Renal cortical epithelial cell (primary cell): ENCODE data around the gene VSIR. TPM values are rescaled to one million over a fixed set of nuclear protein-coding genes. Genes with fewer than 3 reads are reported as not detected.

Source experiments
- DNase-seq: peaks from one replicate; pipeline ENCODE4 v3.0.0-alpha.2; 2011; ENCODE audit warnings: low read depth
- total RNA-seq: library from RNA; depleted of rRNA; stranded (reverse); fragments of >200 nt; gene quantifications from 2 replicates; pipeline ENCODE4 v1.2.3, GENCODE V29; 2014

VSIR gene
- total RNA-seq, 1 donor from 2014 or later: 14.0 TPM

DNA sequence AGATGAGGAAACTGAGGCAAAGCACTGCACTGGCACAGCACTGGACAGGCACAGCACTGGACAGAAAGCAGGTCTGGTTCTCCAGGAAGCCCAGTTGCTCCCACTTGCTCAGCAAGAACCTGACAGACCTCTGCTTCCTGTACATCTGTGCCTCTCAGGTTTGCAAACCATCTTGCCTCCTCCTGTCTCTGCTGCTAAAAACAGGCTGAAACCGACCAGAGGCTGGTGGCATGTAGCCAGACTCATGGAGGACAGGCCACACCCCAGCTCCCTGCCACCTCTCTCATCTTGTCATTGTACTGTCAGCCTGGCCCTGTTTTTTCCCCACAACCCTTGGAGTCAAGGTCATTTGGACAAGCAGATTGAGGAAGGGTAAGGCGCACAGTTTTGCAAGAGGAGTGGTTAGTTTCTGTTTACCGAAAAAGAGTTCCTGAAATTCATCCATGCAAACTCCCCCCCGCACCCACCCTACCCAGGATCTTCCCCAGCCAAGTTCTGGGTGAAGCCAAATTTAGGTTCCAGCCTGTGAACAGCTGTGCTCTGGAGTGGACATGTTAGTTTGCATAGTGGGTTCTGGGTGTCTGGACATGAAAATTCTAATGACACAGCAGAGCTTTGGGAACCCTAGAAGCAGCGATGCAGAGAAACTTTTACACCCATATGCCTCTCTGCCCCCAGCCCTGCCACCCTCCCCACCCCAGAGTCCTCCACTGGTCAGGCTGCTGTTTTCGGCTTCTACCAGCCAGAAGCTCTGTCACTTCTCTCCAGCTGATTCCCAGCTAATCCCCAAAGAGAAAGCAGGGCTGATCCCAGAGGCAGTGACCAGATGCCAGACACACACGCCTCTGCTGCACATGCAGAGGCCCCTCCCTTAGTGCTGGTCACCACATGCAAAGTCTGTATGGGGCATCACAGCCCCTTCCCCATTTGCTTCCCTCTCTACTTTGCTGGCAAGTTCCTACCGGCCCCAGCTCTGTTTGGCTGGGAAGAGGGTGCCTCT, 45.3 kb downstream of the VSIR start:
- peak; percentile 19 for DNase-seq

DNA sequence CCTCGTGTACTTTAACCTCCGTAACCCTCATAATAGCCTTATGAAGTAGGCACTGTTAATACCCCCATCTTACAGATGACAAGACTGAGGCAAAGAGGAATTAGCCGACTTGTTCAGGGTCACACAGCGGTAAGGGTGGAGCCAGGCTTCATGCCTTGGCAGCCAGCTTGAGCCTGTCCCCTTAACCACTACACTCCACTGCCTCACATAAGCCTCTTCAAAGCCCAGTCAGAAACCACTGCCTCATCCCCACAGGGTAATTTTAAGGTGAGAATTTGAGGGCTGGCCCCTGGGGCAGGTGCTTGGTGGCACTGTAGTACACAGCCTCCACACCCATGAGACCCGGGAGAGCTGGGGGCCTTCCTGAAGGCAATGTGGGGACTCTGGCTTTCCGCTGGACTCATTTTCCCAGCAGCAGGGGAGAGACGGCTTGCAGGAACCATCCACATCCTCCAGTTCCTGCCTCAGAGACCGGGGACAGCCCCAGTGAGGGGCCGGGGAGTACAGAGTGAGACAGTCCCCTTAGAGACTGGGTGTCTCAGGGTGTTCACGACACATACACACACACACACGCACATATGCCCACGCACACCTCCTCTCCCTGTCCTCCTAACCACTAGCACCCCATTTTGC, 46.1 kb downstream of the VSIR start:
- no peak for DNase-seq

DNA sequence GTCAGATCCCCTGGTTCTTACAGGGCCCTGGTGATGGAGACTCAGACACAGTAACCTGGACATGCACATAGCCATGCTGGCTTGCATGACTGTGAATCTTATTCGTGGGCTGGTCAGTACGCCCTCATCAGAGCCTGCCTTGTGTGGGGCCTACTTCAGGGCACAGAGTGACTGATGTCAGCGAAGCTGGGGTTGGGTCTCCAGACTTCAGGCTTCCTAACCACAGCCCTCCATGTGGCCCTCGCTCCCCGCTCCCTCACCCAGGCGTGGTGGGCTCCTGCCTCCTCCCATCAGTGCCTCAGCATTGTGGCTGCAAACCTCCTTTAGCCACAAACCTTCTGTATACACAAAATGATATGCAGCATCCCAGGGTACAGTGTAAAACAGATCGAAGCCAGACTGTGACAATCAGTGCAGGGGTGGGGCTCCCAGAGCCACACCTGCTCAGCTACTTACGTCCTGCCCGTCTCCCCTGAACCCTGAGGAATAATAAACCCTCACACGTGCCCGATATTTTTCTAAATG, 46.7 kb downstream of the VSIR start:
- DNase-seq: no peak

DNA sequence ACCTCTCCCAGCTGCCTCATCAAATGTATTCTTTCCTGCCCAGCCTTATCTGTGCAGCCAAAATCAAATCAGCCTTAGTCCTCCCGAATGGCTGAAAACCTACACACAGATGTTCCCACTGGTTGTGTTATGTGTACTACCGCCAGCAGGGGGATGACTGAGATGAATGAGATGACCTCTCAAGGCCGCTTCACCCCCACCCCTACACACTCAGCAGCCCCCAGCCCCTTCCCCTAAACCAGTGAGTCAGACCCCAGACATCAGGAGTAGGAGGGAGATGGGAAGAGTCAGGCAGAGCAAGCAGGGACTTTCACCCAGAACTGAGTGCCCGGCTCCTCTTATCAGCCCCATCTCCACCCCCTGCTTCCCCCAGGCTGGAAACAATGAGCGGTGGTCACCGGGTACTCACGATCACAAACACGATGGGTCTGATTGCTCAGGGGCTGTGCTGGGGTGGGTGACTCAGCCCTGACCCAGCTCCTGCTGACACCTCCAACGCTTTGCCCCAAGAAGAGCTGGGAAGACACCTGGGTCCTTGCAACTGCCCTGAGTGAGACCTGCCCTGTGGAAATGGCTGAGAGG, 47.2 kb downstream of the VSIR start:
- DNase-seq: no peak

DNA sequence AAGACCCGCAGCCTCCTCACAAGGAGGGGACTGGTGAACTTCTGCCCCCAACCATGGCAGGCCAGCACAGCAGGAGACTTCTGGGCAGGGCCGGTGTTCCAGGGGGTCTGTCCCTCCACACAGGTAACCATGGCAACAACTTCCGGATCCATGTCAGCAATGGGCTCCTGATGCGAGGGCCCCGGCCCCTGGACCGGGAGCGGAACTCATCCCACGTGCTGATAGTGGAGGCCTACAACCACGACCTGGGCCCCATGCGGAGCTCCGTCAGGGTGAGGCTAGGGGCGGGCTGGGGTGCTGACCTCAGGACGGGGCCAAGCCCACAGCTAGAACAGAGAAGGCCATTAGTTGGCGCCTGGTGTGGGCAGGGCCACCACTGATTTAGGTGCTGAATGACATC, 48.1 kb downstream of the VSIR start:
- DNase-seq: no peak

DNA sequence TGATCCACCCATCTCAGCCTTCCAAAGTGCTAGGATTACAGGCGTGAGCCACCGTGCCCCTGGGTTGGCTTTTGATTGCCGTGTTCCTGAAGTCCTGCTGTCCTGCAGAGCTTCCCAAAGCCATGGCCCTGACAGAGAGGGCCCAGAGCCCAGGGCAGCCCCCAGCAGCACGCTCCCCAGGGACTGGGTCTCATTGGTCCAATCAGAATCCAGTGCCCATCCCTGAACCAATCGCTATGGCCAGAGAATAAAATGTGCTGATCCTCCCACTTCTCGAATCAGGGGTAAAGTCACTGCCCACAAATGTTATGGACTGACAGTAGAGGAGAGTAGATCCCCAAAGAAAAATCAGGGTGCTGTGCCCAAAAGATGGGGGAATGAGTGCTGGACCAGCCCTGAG, 48.8 kb downstream of the VSIR start:
- DNase-seq: no peak

DNA sequence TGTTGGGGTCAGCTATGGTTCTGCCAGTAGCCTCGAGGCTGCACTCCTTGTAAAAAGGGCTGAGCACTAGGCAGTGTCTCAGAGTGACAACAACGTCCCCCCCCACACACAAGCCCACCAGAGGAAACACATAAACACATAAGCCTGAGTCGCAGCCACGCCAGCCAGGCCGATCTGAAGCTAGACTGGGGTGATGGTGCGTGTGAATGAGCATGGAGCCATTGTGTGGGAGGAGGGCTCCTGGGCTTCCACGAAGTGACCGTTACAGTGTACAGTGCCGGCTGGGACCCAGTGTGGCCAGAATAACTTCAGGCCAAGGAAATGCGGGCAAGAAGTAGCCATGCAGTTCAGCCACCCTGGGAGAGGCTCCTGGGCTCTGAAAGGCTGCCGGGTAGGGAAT, 50.0 kb downstream of the VSIR start:
- DNase-seq: no peak

DNA sequence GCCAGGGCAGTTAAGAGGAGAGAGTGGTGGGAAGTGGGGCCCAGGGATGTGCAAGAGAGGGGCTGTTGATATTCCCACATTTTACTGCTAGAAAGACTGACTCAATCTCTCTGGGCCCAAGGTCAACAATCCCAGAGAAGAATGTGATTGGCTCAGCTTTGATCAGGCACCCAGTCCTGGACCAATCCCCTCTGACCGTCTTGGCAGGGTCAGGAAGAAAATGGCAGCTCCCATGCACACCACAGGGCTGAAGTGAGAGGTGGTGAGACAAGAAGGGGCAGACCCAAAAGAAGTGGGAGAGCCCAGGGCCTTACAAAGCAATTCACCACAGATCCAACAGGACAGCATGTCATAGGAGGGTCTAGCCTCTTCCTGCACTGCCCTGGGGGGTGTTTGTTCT, 50.5 kb downstream of the VSIR start:
- DNase-seq: no peak

DNA sequence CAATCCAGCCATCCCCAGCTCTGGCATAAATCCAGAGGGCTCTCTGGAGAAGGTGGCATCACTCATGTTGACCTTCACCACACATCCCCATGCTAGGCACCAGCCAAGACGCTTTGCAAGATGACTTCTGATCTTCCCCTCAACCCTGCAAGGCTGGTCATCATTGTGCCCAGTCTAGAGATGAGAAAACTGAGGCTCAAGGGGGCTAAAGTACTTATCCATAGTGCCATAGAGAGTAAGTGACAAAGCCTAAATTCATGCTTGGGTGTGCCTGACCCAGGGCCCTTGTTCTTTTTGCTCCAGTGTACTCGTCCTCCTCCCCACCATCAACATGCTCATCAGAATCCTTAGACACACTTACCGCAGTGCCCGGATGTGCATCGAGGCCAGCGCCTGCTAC, 52.0 kb downstream of the VSIR start:
- no peak for DNase-seq

DNA sequence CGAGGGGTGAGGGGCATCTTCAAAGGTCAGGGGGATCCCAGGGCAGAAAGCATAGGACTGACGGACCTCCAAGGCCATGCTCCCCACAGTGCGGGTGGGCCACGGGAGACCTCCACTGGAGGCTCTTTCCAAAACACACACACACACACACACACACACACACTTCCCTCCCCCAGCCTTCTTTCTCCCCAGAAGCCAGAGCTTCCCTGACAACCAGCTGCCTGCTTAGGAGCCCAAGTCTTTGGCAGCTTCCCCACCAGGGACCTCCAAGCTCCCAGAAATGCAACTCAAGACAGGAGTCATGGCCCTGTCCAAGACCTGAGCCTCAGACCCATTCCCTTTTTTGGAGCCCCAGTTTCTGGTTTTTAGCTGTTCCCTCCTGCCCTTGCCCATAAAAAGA, 53.0 kb downstream of the VSIR start:
- DNase-seq: no peak

DNA sequence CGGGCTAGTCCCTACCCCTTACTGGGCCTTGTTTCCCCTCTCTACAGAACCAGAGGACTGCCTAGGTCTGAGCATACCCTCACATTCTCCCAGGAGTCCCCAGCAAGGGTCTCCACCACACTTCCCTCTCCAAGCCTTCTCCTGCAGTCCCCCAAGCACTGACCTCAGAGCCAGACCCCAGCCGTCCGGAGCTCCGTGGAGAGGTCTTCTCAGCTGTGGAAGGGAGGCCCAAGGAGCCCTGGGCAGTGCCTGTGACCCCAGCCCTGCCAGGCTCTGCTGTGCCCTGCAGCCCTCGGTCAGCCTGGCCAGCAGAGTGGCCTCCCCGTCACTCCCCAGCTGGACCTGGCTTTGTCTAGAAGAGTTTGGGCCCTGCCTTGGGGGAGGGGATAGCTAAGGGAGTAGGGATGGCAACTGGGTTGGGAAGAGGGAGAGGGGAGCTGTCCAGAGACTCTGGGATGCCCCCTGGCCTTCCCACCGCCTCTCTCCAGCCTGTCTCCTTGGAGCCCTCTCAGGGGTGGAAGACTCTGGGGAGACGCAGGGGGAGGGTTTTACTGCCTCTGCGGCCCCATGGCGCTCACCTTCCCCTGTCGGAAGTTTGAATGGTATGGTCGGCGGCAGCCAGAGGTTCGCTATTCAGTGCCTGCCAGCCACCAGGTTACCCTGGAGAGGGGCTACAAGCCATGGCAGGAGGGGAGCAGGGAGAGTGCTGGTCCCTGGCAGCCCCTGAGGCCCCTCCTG, 53.7 kb downstream of the VSIR start, which contains the start of gene C10orf105:
TSS of gene C10orf105 (minus strand) at position 315 of the 738 bp plus-strand sequence. CDS start 3,441 bp downstream, outside the sequence.
- DNase-seq: no peak

DNA sequence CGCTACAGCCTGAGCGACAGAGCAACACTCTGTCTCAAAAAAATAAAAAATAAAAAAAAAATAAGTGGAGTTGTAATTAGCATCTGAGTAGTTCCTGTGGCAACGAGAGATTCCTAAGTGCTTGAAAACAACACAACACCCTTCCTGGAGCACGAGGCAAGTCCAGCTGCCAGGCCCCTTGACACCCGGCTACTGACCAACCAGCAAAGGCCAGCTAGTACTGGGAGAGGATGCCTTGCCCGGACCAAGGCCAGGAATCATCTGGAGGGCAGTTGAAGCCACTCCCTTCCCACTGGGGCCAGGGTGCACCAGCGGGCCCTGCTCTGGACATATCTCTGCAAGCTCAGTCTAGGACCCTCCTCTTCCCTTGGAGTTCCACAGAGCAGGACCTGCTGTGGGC, 54.3 kb downstream of the VSIR start:
- no peak for DNase-seq

DNA sequence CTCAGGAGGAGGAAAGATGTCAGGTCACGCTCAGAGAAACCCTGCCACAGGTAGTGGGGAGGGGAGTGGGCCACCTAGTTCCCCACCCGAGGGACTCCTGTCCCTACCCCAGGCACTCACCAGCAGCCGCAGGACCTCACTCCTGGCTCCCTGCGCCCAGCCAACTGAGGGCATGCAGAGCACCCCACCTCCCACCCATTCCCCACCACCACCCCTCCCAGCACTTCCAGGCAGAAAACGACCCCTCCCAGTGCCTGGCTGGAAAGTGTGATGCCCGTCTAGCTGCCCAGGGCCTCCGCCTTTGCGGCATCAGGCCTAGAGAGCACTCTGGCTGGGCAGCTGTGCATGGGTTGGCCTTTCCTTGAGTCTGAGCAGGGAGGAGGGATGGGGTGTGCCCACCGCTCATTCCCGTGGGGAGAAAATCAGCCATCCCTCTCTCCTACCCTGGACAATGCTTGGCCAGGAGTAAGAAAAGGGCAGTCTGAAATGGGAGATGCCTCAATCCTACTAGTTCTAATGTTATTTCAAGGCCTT, 55.1 kb downstream of the VSIR start:
- DNase-seq: no peak

DNA sequence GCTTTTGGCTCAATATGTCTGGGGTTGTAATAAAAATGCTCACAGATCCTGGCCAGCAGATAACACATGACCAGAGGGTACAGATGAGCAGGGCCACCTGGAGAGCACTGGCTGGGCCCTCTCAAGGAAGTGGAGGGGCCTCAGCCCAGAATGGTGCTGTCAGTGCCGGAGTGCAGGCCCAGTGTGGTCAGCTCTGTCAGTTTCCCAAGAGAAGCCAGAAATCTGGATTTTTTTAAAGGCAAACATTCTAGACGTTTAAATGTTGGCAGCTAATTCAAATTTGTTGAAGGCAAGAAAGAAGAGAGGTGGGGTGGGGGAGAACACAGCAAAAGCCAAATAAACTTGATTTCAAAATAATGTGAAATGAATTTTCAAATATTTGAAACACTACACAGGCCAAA, 55.8 kb downstream of the VSIR start:
- DNase-seq: no peak

DNA sequence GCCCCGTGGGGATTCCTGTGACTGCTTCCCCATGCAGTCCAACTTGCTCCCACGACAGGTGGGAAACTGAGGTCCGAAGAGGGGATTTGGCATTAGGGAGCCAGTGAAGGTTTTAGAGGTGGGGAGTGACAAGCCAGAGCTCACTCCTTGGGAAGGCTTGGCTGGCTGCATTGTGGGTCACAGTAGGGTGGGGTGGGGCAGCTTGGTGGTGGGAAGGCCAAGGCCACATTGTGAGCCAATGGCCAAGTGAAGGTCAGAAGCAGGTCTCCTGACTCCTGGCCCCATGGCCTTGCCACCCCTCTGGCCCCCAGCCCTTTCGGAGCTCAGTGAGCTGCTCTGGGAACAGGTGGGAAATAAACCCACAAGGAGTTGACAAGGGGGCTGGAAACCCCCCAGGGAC, 56.3 kb downstream of the VSIR start:
- no peak for DNase-seq

DNA sequence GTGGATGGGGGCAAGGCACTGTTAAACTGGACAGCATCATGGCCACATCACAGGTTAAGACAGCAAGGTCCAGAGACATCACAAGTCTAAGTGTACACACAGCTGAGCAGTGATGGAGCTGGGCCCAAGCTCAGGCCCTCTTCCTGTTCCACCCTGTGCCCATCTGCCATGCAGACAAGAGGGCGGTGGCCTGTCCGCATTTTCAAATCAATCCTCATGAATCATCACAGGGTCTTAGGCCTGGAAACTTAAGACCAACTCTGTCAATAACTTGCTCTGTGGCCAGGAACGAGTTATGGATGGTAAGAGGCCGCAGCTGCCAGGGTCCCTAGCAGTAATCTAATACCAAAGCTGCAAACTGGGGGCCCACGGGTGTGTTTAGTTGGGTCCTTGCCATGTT, 56.9 kb downstream of the VSIR start:
- no peak for DNase-seq

DNA sequence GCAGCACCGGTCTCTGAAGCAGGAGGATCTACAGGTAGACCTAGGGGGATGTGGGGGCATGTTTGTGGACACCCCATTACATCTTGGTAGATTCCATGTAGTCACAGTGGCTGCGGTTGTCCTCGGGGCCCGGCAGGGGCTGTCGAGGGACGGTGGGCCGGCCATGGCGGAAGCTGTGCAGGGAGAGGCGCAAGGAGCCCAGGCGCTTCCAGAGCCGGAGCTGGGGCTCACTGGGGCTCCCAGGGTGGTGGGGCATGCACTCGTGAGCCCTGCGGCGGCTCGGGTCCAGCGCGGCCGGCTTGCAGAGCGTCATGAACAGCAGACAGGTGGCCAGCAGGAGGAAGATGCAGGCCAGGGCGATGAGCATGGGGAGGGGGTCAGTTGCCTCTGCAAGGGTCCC, 57.5 kb downstream of the VSIR start:
- DNase-seq: no peak

DNA sequence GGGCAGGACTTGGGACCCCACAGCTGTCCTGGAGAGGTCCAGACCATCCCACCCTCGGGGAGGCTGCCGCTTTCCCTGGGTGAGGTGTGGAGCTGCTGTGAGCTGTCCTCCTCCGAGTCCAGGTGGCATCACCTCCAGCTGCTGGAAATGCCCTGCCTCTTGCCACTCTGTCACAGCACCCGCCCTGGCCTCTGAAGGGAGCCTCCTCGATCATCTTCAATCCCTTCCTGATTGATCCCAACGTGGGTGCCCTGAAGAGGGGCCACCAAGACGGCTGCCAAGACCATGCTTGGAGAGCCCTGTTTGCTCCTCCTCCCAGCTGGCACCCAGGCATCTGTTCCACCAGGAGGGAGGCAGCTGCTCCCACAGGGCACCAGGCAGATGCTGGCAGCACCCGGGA, 58.3 kb downstream of the VSIR start:
- DNase-seq: no peak

DNA sequence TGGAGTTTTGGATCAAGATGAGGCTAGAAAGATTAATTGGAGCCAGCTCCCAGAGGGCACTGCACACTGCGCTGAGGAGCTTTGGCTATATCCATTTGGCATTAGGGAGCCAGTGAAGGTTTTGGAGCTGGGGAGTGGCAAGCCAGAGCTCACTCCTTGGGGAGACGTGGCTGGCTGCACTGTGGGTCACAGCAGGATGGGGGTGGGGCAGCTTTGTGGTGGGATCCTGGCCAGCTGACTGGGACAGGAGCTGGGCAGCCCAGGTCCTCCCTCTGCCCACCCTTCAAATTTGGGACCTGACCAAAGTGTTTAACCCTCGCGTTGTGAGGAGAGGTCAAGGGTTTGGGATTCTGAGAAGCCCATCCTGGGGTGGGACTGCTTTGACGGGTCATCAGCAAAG, 58.7 kb downstream of the VSIR start:
- no peak for DNase-seq

DNA sequence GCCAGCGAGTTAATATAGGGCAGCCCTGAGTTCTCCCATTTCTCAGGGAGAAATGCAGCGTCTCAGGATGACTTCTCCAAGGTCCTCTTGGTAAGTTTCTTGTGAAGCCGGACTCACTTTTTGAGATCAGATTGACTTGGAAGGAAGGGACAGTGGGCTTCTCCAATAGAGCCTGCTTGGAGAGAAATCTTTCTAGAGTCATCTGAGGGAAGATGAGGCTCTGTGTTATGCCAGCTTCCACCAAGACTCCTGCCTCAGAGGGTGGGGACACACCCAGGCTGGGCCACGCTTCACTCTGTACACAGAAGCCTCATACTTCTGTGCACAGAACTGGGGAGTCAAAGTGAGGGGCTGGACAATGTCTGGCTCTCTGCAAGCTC, 59.3 kb downstream of the VSIR start:
- DNase-seq: no peak
